Fibroblast of lung (primary cell): Measurements from ENCODE around the gene LRRC3. TPM values are rescaled to one million over a fixed set of nuclear protein-coding genes. Genes with fewer than 3 reads are reported as not detected.

Experiments used
- DNase-seq, 2 donors: peaks; one replicate each; pipeline versions ENCODE4 v3.0.0 to v3.0.0-alpha.2; 2010; ENCODE audit warnings: low read depth in 2 of 2
- H2AFZ ChIP-seq: 2 replicates; pipeline ENCODE4 v1.5.1; 2012; ENCODE audit warnings: low read length, control low read depth, inconsistent platforms
- H3K27ac ChIP-seq: 2 replicates; pipeline ENCODE4 v1.5.1; 2011; ENCODE audit warnings: low read length, control low read depth; ENCODE audit not compliant: insufficient read depth
- H3K27me3 ChIP-seq: 2 replicates; pipeline ENCODE4 v1.5.1; 2011; ENCODE audit warnings: mild to moderate bottlenecking, low read length; ENCODE audit not compliant: control insufficient read depth, insufficient read depth
- H3K36me3 ChIP-seq: 2 replicates; pipeline ENCODE4 v1.5.1; 2011; ENCODE audit warnings: low read length; ENCODE audit not compliant: control insufficient read depth, insufficient read depth
- H3K4me1 ChIP-seq: 2 replicates; pipeline ENCODE4 v1.5.1; 2011; ENCODE audit warnings: low read length; ENCODE audit not compliant: control insufficient read depth, insufficient read depth; ENCODE audit errors: extremely low read depth
- H3K4me2 ChIP-seq: 2 replicates; pipeline ENCODE4 v1.5.1; 2011; ENCODE audit warnings: low read length, control low read depth; ENCODE audit not compliant: insufficient read depth; ENCODE audit errors: extremely low read depth
- H3K4me3 ChIP-seq, 4 experiments: fragments of 200-600 bp in 1 of 4; sonication (generic) in 1 of 4; replicated peaks in 1 of 4; 2 replicates each; pipeline ENCODE4 v1.5.1; 2011 to 2016; ENCODE audit warnings: low read length in 4 of 4, low read depth in 3 of 4, mild to moderate bottlenecking in 3 of 4, control low read depth in 2 of 4, inconsistent platforms in 1 of 4, mixed read lengths in 1 of 4; ENCODE audit not compliant: insufficient read depth in 1 of 4; ENCODE audit errors: control extremely low read depth in 1 of 4
- H3K79me2 ChIP-seq: 2 replicates; pipeline ENCODE4 v1.5.1; 2012; ENCODE audit warnings: mild to moderate bottlenecking, low read length, inconsistent platforms; ENCODE audit not compliant: control insufficient read depth, insufficient read depth
- H3K9ac ChIP-seq: 2 replicates; pipeline ENCODE4 v1.5.1; 2011; ENCODE audit warnings: mild to moderate bottlenecking, low read length, control low read depth; ENCODE audit not compliant: insufficient read depth
- H3K9me3 ChIP-seq: 2 replicates; pipeline ENCODE4 v1.5.1; 2012; ENCODE audit warnings: low read depth, low read length; ENCODE audit not compliant: control insufficient read depth, insufficient read depth
- H4K20me1 ChIP-seq: 2 replicates; pipeline ENCODE4 v1.5.1; 2011; ENCODE audit warnings: low read length; ENCODE audit not compliant: control insufficient read depth, insufficient read depth; ENCODE audit errors: extremely low read depth
- EZH2 ChIP-seq: IDR thresholded peaks from 2 replicates; pipeline ENCODE4 v1.5.1; 2012; ENCODE audit warnings: low read length, control low read depth, mild to moderate bottlenecking; ENCODE audit errors: missing control alignments
- polyA plus RNA-seq, 2 donors: library from polyadenylated mRNA; depleted of rRNA in 1 of 2; stranded (reverse) in 1 of 2; unstranded in 1 of 2; fragments of >200 nt; gene quantifications; 2 replicates each; pipeline ENCODE4 v1.2.1, GENCODE V29; 2011 to 2012; ENCODE audit warnings: missing spikeins in 1 of 2
- total RNA-seq: library from RNA; depleted of rRNA; stranded (reverse); fragments of >200 nt; gene quantifications from 2 replicates; pipeline ENCODE4 v1.2.1, GENCODE V29; 2014
- TF ChIP-seq, protein P1 (sequence below), 2 donors: IDR thresholded peaks in 1 of 2; conservative IDR thresholded peaks in 1 of 2; 1 replicate in 1 of 2; 2 replicates in 1 of 2; pipeline ENCODE4 v1.5.1; 2011 to 2012; ENCODE audit warnings: low read length in 2 of 2, control low read depth in 1 of 2, inconsistent platforms in 1 of 2, low read depth in 1 of 2, mild to moderate bottlenecking in 1 of 2

Gene LRRC3
- total and polyA plus RNA-seq, 2 donors (not counting 1 experiment from before 2014, with no cell fraction given): 0.50 to 0.52 TPM

DNA sequence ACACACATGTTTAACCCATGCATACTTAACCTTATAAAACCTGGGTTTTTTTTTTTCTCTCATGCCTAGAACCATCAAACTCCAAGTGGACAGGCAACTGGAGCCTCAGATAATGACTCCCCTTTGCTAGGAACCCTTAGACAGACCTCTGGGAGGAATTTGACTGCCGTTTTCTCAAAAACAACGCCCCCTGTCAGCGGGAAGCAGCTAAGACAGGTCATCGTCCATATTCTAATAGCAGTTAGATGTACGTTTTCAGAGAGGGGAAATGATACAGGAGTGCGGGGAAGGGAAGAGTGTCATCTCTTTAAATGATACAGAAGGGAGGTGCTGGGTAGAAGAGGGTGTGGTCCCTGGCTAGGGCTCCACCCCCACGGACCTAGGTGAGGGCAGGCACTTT is 34.7 kb downstream of the LRRC3 start:
- H2AFZ ChIP-seq: no peak overlapping the region
- no peak overlapping the region for H3K9ac ChIP-seq
- H3K36me3 ChIP-seq: no peaks in the 10 kb centered on the region
- H3K79me2 ChIP-seq: no peaks in the 10 kb centered on the region
- no peaks in the 10 kb centered on the region for H3K9me3 ChIP-seq
- H3K4me3 ChIP-seq: no peak overlapping the region
- no peaks in the 10 kb centered on the region for H3K4me1 ChIP-seq
- H3K27ac ChIP-seq: no peak overlapping the region
- no peaks in the 10 kb centered on the region for H4K20me1 ChIP-seq
- H3K27me3 ChIP-seq: no peaks in the 10 kb centered on the region
- no peak for DNase-seq
- no peak overlapping the region for H3K4me2 ChIP-seq
- TF ChIP-seq EZH2: no peak
- TF ChIP-seq, protein P1, sequence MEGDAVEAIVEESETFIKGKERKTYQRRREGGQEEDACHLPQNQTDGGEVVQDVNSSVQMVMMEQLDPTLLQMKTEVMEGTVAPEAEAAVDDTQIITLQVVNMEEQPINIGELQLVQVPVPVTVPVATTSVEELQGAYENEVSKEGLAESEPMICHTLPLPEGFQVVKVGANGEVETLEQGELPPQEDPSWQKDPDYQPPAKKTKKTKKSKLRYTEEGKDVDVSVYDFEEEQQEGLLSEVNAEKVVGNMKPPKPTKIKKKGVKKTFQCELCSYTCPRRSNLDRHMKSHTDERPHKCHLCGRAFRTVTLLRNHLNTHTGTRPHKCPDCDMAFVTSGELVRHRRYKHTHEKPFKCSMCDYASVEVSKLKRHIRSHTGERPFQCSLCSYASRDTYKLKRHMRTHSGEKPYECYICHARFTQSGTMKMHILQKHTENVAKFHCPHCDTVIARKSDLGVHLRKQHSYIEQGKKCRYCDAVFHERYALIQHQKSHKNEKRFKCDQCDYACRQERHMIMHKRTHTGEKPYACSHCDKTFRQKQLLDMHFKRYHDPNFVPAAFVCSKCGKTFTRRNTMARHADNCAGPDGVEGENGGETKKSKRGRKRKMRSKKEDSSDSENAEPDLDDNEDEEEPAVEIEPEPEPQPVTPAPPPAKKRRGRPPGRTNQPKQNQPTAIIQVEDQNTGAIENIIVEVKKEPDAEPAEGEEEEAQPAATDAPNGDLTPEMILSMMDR (conservative IDR thresholded peaks at IDR 0.05 in 1 of 2, IDR thresholded peaks at IDR 0.05 in 1 of 2; ENCODE audit: low read depth in 1 of 2, low read length in 2 of 2): peak in 1 of 2 donors; percentile 13

DNA sequence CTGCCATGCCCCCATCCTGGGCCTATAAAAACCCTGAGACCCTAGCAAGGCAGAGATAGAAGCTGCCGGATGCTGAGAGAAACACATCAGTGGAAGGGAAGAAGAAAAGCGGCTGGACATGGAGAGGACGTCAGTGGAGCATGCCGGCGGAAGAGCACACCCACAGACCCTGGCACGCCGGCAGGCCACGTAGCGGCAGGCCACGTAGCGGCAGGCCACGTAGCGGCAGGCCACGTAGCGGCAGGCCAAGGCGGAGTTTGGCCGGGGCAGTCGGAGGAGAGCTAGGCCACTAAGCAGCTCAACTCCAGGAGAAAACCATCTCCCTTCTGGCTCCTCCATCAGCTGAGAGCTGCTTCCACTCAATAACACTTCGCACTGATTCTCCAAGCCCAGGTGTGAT is 35.1 kb downstream of the LRRC3 start:
- no peak overlapping the region for H3K9ac ChIP-seq
- no peak overlapping the region for H3K4me3 ChIP-seq
- H3K4me1 ChIP-seq: no peaks in the 10 kb centered on the region
- H3K79me2 ChIP-seq: no peaks in the 10 kb centered on the region
- no peaks in the 10 kb centered on the region for H4K20me1 ChIP-seq
- no peak overlapping the region for H2AFZ ChIP-seq
- no peak for TF ChIP-seq EZH2
- TF ChIP-seq, protein P1 (conservative IDR thresholded peaks at IDR 0.05 in 1 of 2, IDR thresholded peaks at IDR 0.05 in 1 of 2; ENCODE audit: low read depth in 1 of 2, low read length in 2 of 2): no peak
- no peaks in the 10 kb centered on the region for H3K36me3 ChIP-seq
- no peak overlapping the region for H3K27ac ChIP-seq
- no peaks in the 10 kb centered on the region for H3K27me3 ChIP-seq
- H3K4me2 ChIP-seq: no peak overlapping the region
- DNase-seq: no peak
- H3K9me3 ChIP-seq: no peaks in the 10 kb centered on the region

DNA sequence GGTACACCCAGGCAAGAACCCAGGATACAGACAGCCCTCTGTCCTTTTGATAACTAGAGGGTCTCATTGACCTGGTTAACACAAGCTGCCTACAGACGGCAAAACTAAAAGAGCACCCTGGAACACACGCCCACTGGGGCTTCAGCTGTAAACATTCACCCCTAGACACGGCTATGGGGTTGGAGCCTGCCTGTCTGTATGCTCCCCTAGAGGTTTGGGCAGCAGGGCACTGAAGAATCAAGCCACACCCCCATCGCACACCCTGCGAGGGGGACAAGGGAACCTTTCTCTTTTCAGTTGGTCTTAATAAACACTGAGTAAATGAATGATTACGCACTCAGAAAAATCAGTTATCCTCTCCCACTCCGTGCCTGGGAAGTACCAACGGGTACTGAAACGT is 35.5 kb downstream of the LRRC3 start:
- no peak overlapping the region for H3K9ac ChIP-seq
- no peaks in the 10 kb centered on the region for H3K79me2 ChIP-seq
- H3K9me3 ChIP-seq: no peaks in the 10 kb centered on the region
- no peak overlapping the region for H3K4me2 ChIP-seq
- no peak overlapping the region for H2AFZ ChIP-seq
- H3K4me1 ChIP-seq: no peaks in the 10 kb centered on the region
- no peaks in the 10 kb centered on the region for H3K36me3 ChIP-seq
- no peaks in the 10 kb centered on the region for H4K20me1 ChIP-seq
- no peak overlapping the region for H3K27ac ChIP-seq
- TF ChIP-seq, protein P1 (conservative IDR thresholded peaks at IDR 0.05 in 1 of 2, IDR thresholded peaks at IDR 0.05 in 1 of 2; ENCODE audit: low read depth in 1 of 2, low read length in 2 of 2): no peak
- TF ChIP-seq EZH2: no peak
- DNase-seq: no peak
- no peaks in the 10 kb centered on the region for H3K27me3 ChIP-seq
- no peak overlapping the region for H3K4me3 ChIP-seq
